IPS-18a (cell line): Measurements from ENCODE around the gene TTLL4.
A peak's percentile ranks its signal among the peaks of the same experiment; 100 is the strongest.

Source experiments
- H3K27ac ChIP-seq: one replicate; pipeline ENCODE4 v1.5.1; 2013; ENCODE audit warnings: low read length
- H3K27me3 ChIP-seq: one replicate; pipeline ENCODE4 v1.6.1; 2013; ENCODE audit warnings: mild to moderate bottlenecking, low read length; ENCODE audit not compliant: control insufficient read depth, insufficient read depth
- H3K36me3 ChIP-seq: one replicate; pipeline ENCODE4 v1.6.1; 2013; ENCODE audit warnings: low read depth, low read length; ENCODE audit not compliant: control insufficient read depth
- H3K4me1 ChIP-seq: one replicate; pipeline ENCODE4 v1.6.1; 2013; ENCODE audit warnings: low read depth, low read length; ENCODE audit not compliant: control insufficient read depth
- H3K4me3 ChIP-seq: one replicate; pipeline ENCODE4 v1.5.1; 2013; ENCODE audit warnings: low read length
- H3K9ac ChIP-seq: one replicate; pipeline ENCODE4 v1.6.1; 2013; ENCODE audit warnings: mild to moderate bottlenecking, low read length, moderate library complexity
- H3K9me3 ChIP-seq: one replicate; pipeline ENCODE4 v1.6.1; 2013; ENCODE audit warnings: low read depth, low read length; ENCODE audit not compliant: control insufficient read depth

The TTLL4 gene

DNA sequence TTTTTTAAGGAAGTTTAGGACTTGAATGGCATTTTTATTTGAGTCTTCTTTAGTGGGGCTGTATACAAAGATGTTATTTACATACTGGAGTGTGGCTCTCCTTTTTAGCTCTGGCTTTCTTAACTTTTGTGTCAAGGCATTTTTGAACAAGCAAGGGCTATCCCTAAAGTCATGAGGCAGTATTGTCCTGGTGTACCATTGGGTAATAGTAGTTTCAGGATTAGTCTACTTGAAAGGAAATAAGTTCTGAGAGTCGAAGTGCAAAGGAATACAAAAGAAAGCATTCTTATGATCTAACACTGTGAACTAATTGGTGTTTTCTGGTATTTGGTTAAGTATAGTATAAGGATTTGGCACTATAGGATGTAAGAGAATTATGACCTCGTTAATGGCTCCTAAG is 69.4 kb downstream of the TTLL4 start:
- peaks cover 6% of the 10 kb centered on the region for H3K4me1 ChIP-seq
- no peaks in the 10 kb centered on the region for H3K36me3 ChIP-seq
- H3K27ac ChIP-seq, result no peak overlapping the region
- H3K9ac ChIP-seq, result no peak overlapping the region
- H3K4me3 ChIP-seq, result no peak overlapping the region
- H3K27me3 ChIP-seq, result peaks cover 45% of the 10 kb centered on the region
- peaks cover 3% of the 10 kb centered on the region for H3K9me3 ChIP-seq

DNA sequence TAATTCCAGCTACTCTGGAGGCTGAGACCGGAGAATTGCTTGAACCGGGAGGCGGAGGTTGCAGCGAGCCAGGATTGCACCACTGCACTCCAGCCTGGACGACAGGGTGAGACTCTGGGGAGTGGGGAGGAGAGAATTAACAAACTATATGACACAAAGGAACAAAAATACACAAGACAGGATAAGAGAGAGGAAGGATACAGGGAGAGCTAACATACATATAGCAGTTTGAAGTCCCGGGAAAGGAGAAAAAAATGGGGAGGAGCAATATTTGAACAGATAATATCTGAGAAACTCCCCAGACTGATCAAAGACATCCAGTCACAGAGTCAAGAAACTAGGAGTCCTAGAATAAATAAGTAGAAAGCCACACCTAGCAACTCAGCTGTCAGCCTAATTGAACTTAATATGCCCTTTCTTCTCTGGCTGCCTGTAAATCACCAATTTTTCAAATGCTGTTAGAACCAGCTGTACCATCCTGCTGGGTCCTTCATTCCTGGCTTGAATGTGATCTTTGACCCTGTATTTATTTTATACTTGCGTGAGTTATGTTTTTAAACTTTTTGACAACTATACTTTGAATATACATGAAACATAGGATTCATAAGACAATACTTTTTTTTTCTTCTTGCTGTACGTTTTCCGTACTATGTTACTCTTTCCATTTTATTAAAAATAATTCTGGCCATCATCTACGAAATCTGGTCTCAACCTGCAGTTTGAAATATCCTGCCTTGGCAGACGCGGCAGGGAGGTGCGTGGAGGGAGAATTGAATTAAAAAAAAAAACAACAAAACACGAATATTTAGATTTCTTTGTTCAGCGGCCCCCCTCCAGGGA is 70.4 kb downstream of the TTLL4 start:
- Histone ChIP-seq H3K4me1 (peaks cover 6% of the 10 kb centered on the region), H3K9me3 (peaks cover 2% of the 10 kb centered on the region), H3K9ac (peak overlapping the region; percentile 57), H3K27me3 (peaks cover 45% of the 10 kb centered on the region), H3K36me3 (no peaks in the 10 kb centered on the region), H3K27ac (no peak overlapping the region), H3K4me3 (peak overlapping the region; percentile 69)

DNA sequence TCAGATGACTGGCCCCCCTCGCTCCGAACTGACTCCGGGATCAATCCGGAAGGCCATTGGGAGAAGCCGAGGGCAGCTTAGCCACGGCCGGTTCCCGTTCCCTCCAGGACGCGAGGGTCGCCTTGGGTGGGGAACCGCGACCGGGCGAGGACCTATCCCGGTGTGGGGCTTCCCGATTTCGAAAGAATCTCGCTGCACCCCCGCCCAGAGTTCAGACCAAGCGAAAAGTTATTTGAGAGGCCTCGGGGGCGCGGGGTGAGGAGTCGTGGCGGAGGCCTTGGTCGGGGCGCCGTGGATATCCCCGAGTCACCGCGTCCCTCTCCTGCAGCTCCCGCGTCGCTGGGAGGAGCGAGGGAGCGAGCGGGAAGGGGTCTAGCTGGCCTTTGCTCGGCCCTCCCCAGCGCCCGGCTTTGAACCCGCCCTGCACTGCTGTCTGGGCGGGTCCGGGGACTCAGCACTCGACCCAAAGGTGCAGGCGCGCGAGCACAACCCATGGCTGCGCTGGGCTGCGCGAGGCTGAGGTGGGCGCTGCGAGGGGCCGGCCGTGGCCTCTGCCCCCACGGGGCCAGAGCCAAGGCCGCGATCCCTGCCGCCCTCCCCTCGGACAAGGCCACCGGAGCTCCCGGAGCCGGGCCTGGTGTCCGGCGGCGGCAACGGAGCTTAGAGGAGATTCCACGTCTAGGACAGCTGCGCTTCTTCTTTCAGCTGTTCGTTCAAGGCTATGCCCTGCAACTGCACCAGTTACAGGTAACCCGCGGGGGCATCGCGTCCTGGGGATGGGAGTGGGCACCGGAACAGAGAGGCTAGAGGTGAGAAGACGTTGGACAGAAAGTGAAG is 71.3 kb downstream of the TTLL4 start, which contains the start of gene CYP27A1:
CYP27A1 (plus strand) TSS at position 457 of the 837 bp plus-strand sequence; CDS start at position 493, 36 bp downstream.
- Histone ChIP-seq H3K4me3 (peak within 1 kb of the TSS; percentile 69), H3K36me3 (no peaks in the 10 kb centered on the region), H3K9ac (peak within 1 kb of the TSS; percentile 57), H3K27ac (no peak within 1 kb of the TSS), H3K27me3 (peaks cover 45% of the 10 kb centered on the region), H3K4me1 (peaks cover 6% of the 10 kb centered on the region), H3K9me3 (no peaks in the 10 kb centered on the region)

- H3K27ac ChIP-seq, result no peak overlapping the region
- peaks cover 45% of the 10 kb centered on the region for H3K27me3 ChIP-seq
- H3K4me1 ChIP-seq, result peaks cover 6% of the 10 kb centered on the region
- no peaks in the 10 kb centered on the region for H3K36me3 ChIP-seq
- peak overlapping the region; percentile 69 for H3K4me3 ChIP-seq
- peak overlapping the region; percentile 57 for H3K9ac ChIP-seq
- H3K9me3 ChIP-seq, result no peaks in the 10 kb centered on the region
Measured at GRCh38 chr2:218782528-218782844, 71.9 kb downstream of the TTLL4 start.

- Histone ChIP-seq H3K9ac (no peak overlapping the region), H3K27me3 (peaks cover 45% of the 10 kb centered on the region), H3K4me3 (no peak overlapping the region), H3K27ac (no peak overlapping the region), H3K4me1 (peaks cover 6% of the 10 kb centered on the region), H3K36me3 (no peaks in the 10 kb centered on the region), H3K9me3 (no peaks in the 10 kb centered on the region)
Measured at GRCh38 chr2:218783688-218784087, 73.1 kb downstream of the TTLL4 start.

DNA sequence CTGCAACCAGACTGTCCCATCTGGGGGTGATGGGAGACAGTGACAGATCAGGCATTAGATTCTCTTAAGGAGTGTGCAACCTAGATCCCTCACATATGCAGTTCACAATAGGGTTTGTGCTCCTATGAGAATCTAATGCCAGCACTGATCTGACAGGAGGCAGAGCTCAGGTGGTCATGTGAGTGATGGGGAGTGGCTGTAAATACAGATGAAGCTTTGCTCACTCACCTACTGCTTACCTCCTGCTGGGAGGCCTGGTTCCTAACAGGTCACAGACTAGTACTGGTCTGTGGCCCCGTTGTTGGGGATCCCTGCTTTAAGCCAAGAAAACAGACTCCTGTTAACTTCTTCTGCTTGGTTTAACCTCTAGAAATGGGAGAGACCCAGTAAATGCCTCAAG is 74.5 kb downstream of the TTLL4 start:
- peaks cover 42% of the 10 kb centered on the region for H3K27me3 ChIP-seq
- no peak overlapping the region for H3K27ac ChIP-seq
- no peak overlapping the region for H3K9ac ChIP-seq
- H3K36me3 ChIP-seq, result no peaks in the 10 kb centered on the region
- H3K4me1 ChIP-seq, result peaks cover 6% of the 10 kb centered on the region
- H3K4me3 ChIP-seq, result no peak overlapping the region
- no peaks in the 10 kb centered on the region for H3K9me3 ChIP-seq

DNA sequence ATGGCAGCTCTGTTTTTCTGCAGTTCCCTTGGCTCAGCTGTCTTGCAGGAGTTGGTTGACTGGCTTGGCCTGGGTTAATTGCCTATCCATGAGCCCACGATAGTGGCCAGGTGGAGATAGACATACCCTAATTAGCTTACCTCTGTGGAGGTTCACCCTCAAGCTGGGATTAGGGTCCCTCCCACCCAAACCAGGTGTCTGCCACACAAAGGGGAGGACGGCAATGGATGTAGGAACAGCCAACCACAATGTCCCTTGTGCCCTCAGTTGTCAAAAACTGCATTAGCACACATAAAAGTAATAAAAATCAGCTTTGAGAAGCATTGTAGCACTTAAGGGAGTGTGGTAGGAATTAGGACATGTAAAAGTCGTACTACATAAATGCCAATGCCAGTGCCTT is 75.5 kb downstream of the TTLL4 start:
- H3K9ac ChIP-seq, result no peak overlapping the region
- H3K27ac ChIP-seq, result no peak overlapping the region
- no peaks in the 10 kb centered on the region for H3K9me3 ChIP-seq
- peaks cover 3% of the 10 kb centered on the region for H3K4me1 ChIP-seq
- peaks cover 35% of the 10 kb centered on the region for H3K27me3 ChIP-seq
- H3K4me3 ChIP-seq, result no peak overlapping the region
- no peaks in the 10 kb centered on the region for H3K36me3 ChIP-seq

DNA sequence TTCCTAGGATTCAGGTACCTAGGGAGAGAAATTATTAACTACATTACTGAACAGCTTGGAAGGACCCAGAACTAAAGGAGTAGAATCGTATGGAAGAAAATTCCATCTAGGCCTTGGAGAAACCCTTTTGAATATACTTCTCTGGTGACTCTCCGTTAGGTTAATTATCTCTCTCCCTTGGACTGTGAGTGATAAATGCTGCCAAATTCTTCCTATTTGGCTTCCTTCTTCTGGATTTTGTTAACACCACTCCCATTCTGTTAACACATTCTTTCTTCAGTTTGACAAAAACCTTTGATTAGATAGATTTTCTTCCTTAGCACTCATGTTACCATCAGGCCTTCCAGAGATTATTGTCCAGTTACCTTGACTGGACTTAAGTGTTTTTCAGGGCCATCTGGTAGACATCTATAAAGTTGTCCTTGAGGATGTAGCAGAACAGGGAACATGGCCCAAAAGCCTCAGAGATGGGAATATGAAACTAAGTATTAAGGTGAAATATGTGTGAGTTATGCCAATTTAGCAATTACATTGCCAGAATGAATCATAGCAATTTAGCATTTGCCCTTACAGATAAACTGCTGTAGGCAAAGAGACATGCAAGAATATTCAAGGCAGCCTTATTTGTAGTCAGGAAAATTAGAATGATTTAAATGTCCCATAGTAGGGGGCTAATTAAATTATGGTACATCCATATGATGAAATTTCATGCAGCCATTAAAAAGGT is 78.1 kb downstream of the TTLL4 start:
- Histone ChIP-seq H3K27me3 (peaks cover 9% of the 10 kb centered on the region), H3K27ac (no peak overlapping the region), H3K36me3 (no peaks in the 10 kb centered on the region), H3K9me3 (no peaks in the 10 kb centered on the region), H3K9ac (no peak overlapping the region), H3K4me1 (no peaks in the 10 kb centered on the region), H3K4me3 (no peak overlapping the region)

DNA sequence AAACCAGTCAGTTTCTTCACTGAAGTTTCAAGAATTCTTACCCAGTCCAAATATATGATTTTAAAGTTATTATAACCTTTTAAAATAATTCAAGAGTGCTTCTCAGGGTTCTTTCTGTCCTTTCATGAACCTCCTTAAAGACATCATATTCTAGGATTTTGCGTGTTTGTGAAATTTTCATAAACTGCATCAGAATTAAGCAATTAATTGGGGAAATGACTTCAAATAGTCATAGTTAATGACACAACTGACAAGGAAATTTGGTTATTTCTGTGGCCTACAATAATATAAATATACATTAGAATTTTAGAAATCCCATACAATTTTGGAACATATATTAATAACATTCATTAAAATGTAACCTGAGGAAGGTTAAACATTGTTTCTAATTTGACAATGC is 81.8 kb downstream of the TTLL4 start:
- no peak overlapping the region for H3K9ac ChIP-seq
- H3K27ac ChIP-seq, result no peak overlapping the region

GRCh38 chr2:218796691-218797090 is 86.1 kb downstream of the TTLL4 start:
- H3K27ac ChIP-seq, result no peak overlapping the region
- H3K9me3 ChIP-seq, result no peaks in the 10 kb centered on the region
- H3K36me3 ChIP-seq, result no peaks in the 10 kb centered on the region
- no peak overlapping the region for H3K4me3 ChIP-seq
- no peaks in the 10 kb centered on the region for H3K27me3 ChIP-seq
- peaks cover 19% of the 10 kb centered on the region for H3K4me1 ChIP-seq
- H3K9ac ChIP-seq, result no peak overlapping the region

More for the DNA sequence above, 81.8 kb downstream of the TTLL4 start:
- Histone ChIP-seq H3K9me3 (no peaks in the 10 kb centered on the region), H3K27me3 (no peaks in the 10 kb centered on the region), H3K36me3 (no peaks in the 10 kb centered on the region), H3K4me1 (no peaks in the 10 kb centered on the region), H3K4me3 (no peak overlapping the region)

GRCh38 chr2:218798767-218799504 is 88.3 kb downstream of the TTLL4 start:
- Histone ChIP-seq H3K27ac (no peak overlapping the region), H3K4me3 (no peak overlapping the region), H3K27me3 (no peaks in the 10 kb centered on the region), H3K9ac (no peak overlapping the region), H3K4me1 (peaks cover 19% of the 10 kb centered on the region), H3K36me3 (no peaks in the 10 kb centered on the region), H3K9me3 (no peaks in the 10 kb centered on the region)
